HepG2 (cell line): ENCODE results near the gene MKRN1. TPM values are rescaled to one million over a fixed set of nuclear protein-coding genes. Genes with fewer than 3 reads are reported as not detected.

ENCODE experiments used
- CBX2 ChIP-seq, 2 experiments: fragments of 200-600 bp in 1 of 2; sonication (generic); formaldehyde crosslinking in 1 of 2; IDR thresholded peaks; 2 replicates each; pipeline versions ENCODE4 v1.7.0 to v1.8.1; 2018 to 2022; ENCODE audit warnings: low read depth in 2 of 2, low read length in 1 of 2, mild to moderate bottlenecking in 1 of 2, missing genetic modification reagents in 1 of 2
- CEBPB ChIP-seq: IDR thresholded peaks from 2 replicates; pipeline ENCODE4 v1.6.1; 2011; ENCODE audit warnings: low read depth, low read length, improper control_type of control experiment, borderline replicate concordance
- FOXP1 ChIP-seq, 2 experiments: fragments of 450-650 bp in 1 of 2; IDR thresholded peaks; 2 replicates each; pipeline ENCODE4 v1.6.1; 2017 to 2018; ENCODE audit warnings: antibody characterized with exemption in 1 of 2
- HBP1 ChIP-seq: IDR thresholded peaks from 2 replicates; pipeline ENCODE4 v1.6.1; 2016; ENCODE audit warnings: low read depth, control low read depth
- HMGXB4 ChIP-seq, 2 experiments: sonication (generic) in 1 of 2; formaldehyde crosslinking in 1 of 2; IDR thresholded peaks; 2 replicates each; pipeline versions ENCODE4 v1.4.0 to v1.6.1; 2018 to 2020; ENCODE audit warnings: missing genetic modification reagents in 2 of 2, borderline replicate concordance in 1 of 2, low read depth in 1 of 2, mild to moderate bottlenecking in 1 of 2, missing biosample characterization in 1 of 2
- HNF1A ChIP-seq, 2 experiments: sonication (generic) in 1 of 2; formaldehyde crosslinking in 1 of 2; IDR thresholded peaks; 2 replicates each; pipeline versions ENCODE4 v1.4.0 to v1.6.1; 2016 to 2020; ENCODE audit warnings: borderline replicate concordance in 1 of 2, low read depth in 1 of 2, mild to moderate bottlenecking in 1 of 2, missing genetic modification reagents in 1 of 2
- SOX5 ChIP-seq: IDR thresholded peaks from 2 replicates; pipeline ENCODE4 v1.6.1; 2016; ENCODE audit warnings: borderline replicate concordance
- SOX6 ChIP-seq, 2 experiments: fragments of 450-650 bp in 1 of 2; sonication (generic) in 1 of 2; formaldehyde crosslinking in 1 of 2; IDR thresholded peaks; 2 replicates each; pipeline versions ENCODE4 v1.4.0 to v1.6.1; 2017 to 2020; ENCODE audit warnings: antibody characterized with exemption in 1 of 2, mild to moderate bottlenecking in 1 of 2, missing genetic modification reagents in 1 of 2
- STAT6 ChIP-seq: sonication (generic); formaldehyde crosslinking; IDR thresholded peaks from 2 replicates; pipeline ENCODE4 v1.4.0; 2020; ENCODE audit warnings: missing genetic modification reagents, mild to moderate bottlenecking, borderline replicate concordance
- TP53 ChIP-seq: sonication (generic); formaldehyde crosslinking; conservative IDR thresholded peaks from 2 replicates; pipeline ENCODE4 v1.4.0; 2020; ENCODE audit warnings: missing genetic modification reagents
- ZBTB43 ChIP-seq: sonication (generic); formaldehyde crosslinking; conservative IDR thresholded peaks from 2 replicates; pipeline ENCODE4 v1.4.0; 2020; ENCODE audit warnings: missing genetic modification reagents
- ZBTB7A ChIP-seq: sonication (generic); formaldehyde crosslinking; IDR thresholded peaks from 2 replicates; pipeline ENCODE4 v1.8.0; 2022; ENCODE audit warnings: mild to moderate bottlenecking, missing genetic modification reagents
- ZNF12 ChIP-seq: sonication (generic); formaldehyde crosslinking; IDR thresholded peaks from 2 replicates; pipeline ENCODE4 v1.5.0; 2020; ENCODE audit warnings: missing genetic modification reagents
- ZNF496 ChIP-seq: sonication (generic); formaldehyde crosslinking; IDR thresholded peaks from 2 replicates; pipeline ENCODE4 v1.8.1; 2023; ENCODE audit warnings: mild to moderate bottlenecking, moderate library complexity, missing genetic modification reagents; ENCODE audit not compliant: insufficient replicate concordance
- ZNF567 ChIP-seq: sonication (generic); formaldehyde crosslinking; IDR thresholded peaks from 2 replicates; pipeline ENCODE4 v1.8.1; 2023; ENCODE audit warnings: mild to moderate bottlenecking, missing genetic modification reagents, borderline replicate concordance
- ZNF619 ChIP-seq: sonication (generic); formaldehyde crosslinking; IDR thresholded peaks from 2 replicates; pipeline ENCODE4 v1.4.0; 2020; ENCODE audit warnings: mild to moderate bottlenecking, missing genetic modification reagents
- polyA plus RNA-seq, 8 experiments: library from polyadenylated mRNA; depleted of rRNA in 3 of 8; stranded (reverse) in 7 of 8; unstranded in 1 of 8; fragments of >200 nt; fragmentation: Illumina TruSeq in 4 of 8; extraction: Trizol in 4 of 8; gene quantifications; 2 replicates each; pipeline versions ENCODE4 v1.2.1 to v1.2.3, GENCODE V29; 2011 to 2016; ENCODE audit warnings: low read depth in 4 of 8, missing spikeins in 1 of 8, mixed read lengths in 1 of 8; ENCODE audit not compliant: insufficient read depth in 1 of 8
- total RNA-seq, 5 experiments: library from RNA; depleted of rRNA; stranded (reverse); fragments of >200 nt; fragmentation: Illumina TruSeq; extraction: Trizol; gene quantifications; 2 replicates each; pipeline ENCODE4 v1.2.3, GENCODE V29; 2016; ENCODE audit warnings: low read depth in 1 of 5

The MKRN1 gene
- total and polyA plus RNA-seq, 2 of the 13 experiments (the other 11 are each of a cell fraction or from before 2014, with no cell fraction given): 28.5 to 32.8 TPM

- no peak for TF ChIP-seq CBX2 (IDR thresholded peaks at IDR 0.05; ENCODE audit: low read depth, low read length)
- no peak for TF ChIP-seq CBX2 (CRISPR knock-in tag; IDR thresholded peaks at IDR 0.05; ENCODE audit: low read depth)
- TF ChIP-seq SOX5 (CRISPR knock-in tag): peak; percentile 38; the same call in 1 of the 2 replicates
- TF ChIP-seq HMGXB4 (CRISPR knock-in tag; IDR thresholded peaks at IDR 0.05; ENCODE audit: borderline replicate concordance in 1 of 2, low read depth in 1 of 2): no peak
- TF ChIP-seq ZNF12: no peak
- no peak for TF ChIP-seq FOXP1 (IDR thresholded peaks at IDR 0.05)
- peak; percentile 52; the same call in 1 of the 2 replicates for TF ChIP-seq FOXP1 (CRISPR knock-in tag; IDR thresholded peaks at IDR 0.05)
- no peak for TF ChIP-seq ZBTB7A (CRISPR knock-in tag)
- peak; percentile 5; the same call in 1 of the 2 replicates for TF ChIP-seq CEBPB
- TF ChIP-seq TP53: no peak
- TF ChIP-seq ZNF567: no peak
- no peak for TF ChIP-seq SOX6 (IDR thresholded peaks at IDR 0.05)
- peak; percentile 43; the same call in 1 of the 2 replicates for TF ChIP-seq SOX6 (CRISPR knock-in tag; IDR thresholded peaks at IDR 0.05)
- no peak for TF ChIP-seq ZNF496 (CRISPR knock-in tag)
- no peak for TF ChIP-seq HBP1 (CRISPR knock-in tag)
- TF ChIP-seq STAT6 (CRISPR knock-in tag): no peak
- no peak for TF ChIP-seq ZNF619 (CRISPR knock-in tag)
- peak; percentile 52; the same call in 1 of the 2 replicates for TF ChIP-seq HNF1A (IDR thresholded peaks at IDR 0.05; ENCODE audit: low read depth)
- no peak for TF ChIP-seq HNF1A (CRISPR knock-in tag; IDR thresholded peaks at IDR 0.05; ENCODE audit: borderline replicate concordance)
- no peak for TF ChIP-seq ZBTB43 (CRISPR knock-in tag)
Measured at GRCh38 chr7:140456551-140457051, 22.7 kb downstream of the MKRN1 start (continued).
